HEK293T (cell line): ENCODE measurements around the gene CYP2A6.
"Not testable (repeated sequence)": the region's sequence is repeated elsewhere in the genome, so short reads cannot be mapped to it uniquely, and the experiment has no call there.

Source experiments
- FOXA1 ChIP-seq: fragments of 450-650 bp; IDR thresholded peaks from 2 replicates; pipeline ENCODE4 v1.6.1; 2016; ENCODE audit warnings: mild to moderate bottlenecking
- HDGF ChIP-seq: fragments of 450-650 bp; IDR thresholded peaks from 2 replicates; pipeline ENCODE4 v1.6.1; 2017; ENCODE audit warnings: antibody characterized with exemption, borderline replicate concordance
- NFRKB ChIP-seq: fragments of 450-650 bp; IDR thresholded peaks from 2 replicates; pipeline ENCODE4 v1.6.1; 2016; ENCODE audit warnings: mild to moderate bottlenecking, moderate library complexity
- PKNOX1 ChIP-seq: fragments of 450-650 bp; IDR thresholded peaks from 2 replicates; pipeline ENCODE4 v1.6.1; 2016
- SP1 ChIP-seq: fragments of 450-650 bp; IDR thresholded peaks from 2 replicates; pipeline ENCODE4 v1.6.1; 2017
- SUZ12 ChIP-seq: fragments of 450-650 bp; IDR thresholded peaks from 2 replicates; pipeline ENCODE4 v1.6.1; 2016; ENCODE audit warnings: mild to moderate bottlenecking
- ZNF384 ChIP-seq: fragments of 450-650 bp; IDR thresholded peaks from 2 replicates; pipeline ENCODE4 v1.6.1; 2016

- not testable (repeated sequence) for TF ChIP-seq PKNOX1, ZNF384, SP1, SUZ12, NFRKB, FOXA1, HDGF
These were observed 14.7 kb upstream of the CYP2A6 start for GRCh38 chr19:40864739-40865496.
